SK-N-MC (cell line): Measurements from ENCODE around the gene TMEM190.
"Not testable (repeated sequence)": the region's sequence is repeated elsewhere in the genome, so short reads cannot be mapped to it uniquely, and the experiment has no call there.

Source experiments
- DNase-seq: peaks from one replicate; pipeline ENCODE4 v3.0.0-alpha.2; 2011; ENCODE audit warnings: low read depth, low spot score
- H3K27ac ChIP-seq: fragments of 200-600 bp; sonication (generic); 2 replicates; pipeline ENCODE4 v1.5.1; 2016; ENCODE audit warnings: mixed run types
- H3K36me3 ChIP-seq: fragments of 200-600 bp; sonication (generic); 2 replicates; pipeline ENCODE4 v1.6.1; 2017; ENCODE audit warnings: antibody characterized with exemption, low read length, mixed read lengths; ENCODE audit not compliant: insufficient read depth
- H3K4me3 ChIP-seq: fragments of 200-600 bp; sonication (generic); 2 replicates; pipeline ENCODE4 v1.5.1; 2016
- H3K9ac ChIP-seq: fragments of 200-600 bp; sonication (generic); 2 replicates; pipeline ENCODE4 v1.8.0; 2017; ENCODE audit warnings: mixed run types, mixed read lengths; ENCODE audit not compliant: insufficient read length
- H3K9me3 ChIP-seq: fragments of 200-600 bp; sonication (generic); 2 replicates; pipeline ENCODE4 v1.6.1; 2017; ENCODE audit warnings: low read depth, mild to moderate bottlenecking, antibody characterized with exemption, low read length, moderate library complexity, mixed read lengths
- EZH2 ChIP-seq: fragments of 200-600 bp; sonication (generic); IDR thresholded peaks from one replicate; pipeline ENCODE4 v1.6.1; 2017; ENCODE audit warnings: antibody characterized with exemption
- FOXP2 ChIP-seq: optimal IDR thresholded peaks from 2 replicates; pipeline ENCODE3; 2011; ENCODE audit warnings: mild to moderate bottlenecking, moderate library complexity; ENCODE audit not compliant: insufficient read depth; ENCODE audit errors: extremely low read length, control extremely low read depth
- POLR2AphosphoS5 ChIP-seq: IDR thresholded peaks from 2 replicates; pipeline ENCODE4 v1.6.1; 2012; ENCODE audit warnings: mild to moderate bottlenecking, low read depth, low read length, borderline replicate concordance

TMEM190 gene

DNA sequence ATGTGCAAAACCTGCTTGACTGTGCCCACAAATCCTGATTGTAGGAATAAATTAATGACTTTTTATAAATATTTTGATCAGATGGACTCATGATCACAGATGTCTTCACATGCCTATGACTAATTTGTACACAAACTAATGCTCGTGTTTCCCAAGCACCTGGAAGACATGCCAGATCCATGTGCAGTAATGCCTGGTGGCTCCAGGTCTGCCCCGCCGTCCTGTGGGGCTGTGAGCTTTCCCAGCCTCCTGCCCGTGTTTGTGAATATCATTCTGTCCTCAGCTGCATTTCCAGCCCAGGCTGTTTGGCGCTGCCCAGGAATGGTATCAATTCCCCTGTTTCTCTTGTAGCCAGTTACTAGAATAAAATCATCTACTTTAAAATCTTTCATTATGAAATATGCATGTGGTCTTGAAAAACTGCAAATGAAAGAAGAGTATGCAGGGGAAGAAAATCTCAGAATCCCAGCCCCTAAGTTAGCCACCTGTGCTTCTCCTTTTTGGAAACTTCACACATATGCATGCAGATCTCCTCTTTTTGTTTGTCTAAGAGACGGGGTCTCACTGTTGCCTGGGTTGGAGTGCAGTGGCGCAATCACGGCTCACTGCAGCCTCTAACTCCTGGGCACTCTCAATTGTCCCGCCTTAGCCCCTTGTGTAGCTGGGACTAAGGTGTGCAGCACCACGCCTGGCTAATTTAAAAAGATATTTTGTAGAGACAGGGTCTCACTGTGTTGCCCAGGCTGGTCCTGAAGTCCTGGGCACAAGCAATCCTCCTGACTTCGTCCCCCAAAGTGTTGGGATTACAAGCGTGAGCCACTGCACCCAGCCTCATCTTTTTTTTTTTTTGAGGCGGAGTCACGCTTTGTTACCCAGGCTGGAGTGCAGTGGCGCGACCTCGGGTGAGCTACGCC is 15.3 kb downstream of the TMEM190 start:
- TF ChIP-seq POLR2AphosphoS5 (no peak), FOXP2 (no peak), EZH2 (no peak)

GRCh38 chr19:55392820-55393761 is 16.5 kb downstream of the TMEM190 start:
- Histone ChIP-seq H3K9ac (no peak overlapping the region), H3K4me3 (no peak overlapping the region), H3K9me3 (no peaks in the 10 kb centered on the region), H3K27ac (no peak overlapping the region), H3K36me3 (peaks cover 24% of the 10 kb centered on the region)
- no peak for DNase-seq
- TF ChIP-seq FOXP2 (no peak), POLR2AphosphoS5 (no peak), EZH2 (no peak)

More for the DNA sequence above, 15.3 kb downstream of the TMEM190 start:
- Histone ChIP-seq H3K4me3 (no peak overlapping the region), H3K9me3 (no peaks in the 10 kb centered on the region), H3K36me3 (peaks cover 35% of the 10 kb centered on the region), H3K27ac (peak overlapping the region; percentile 48), H3K9ac (no peak overlapping the region)
- DNase-seq = no peak

GRCh38 chr19:55398200-55398925 is 21.7 kb downstream of the TMEM190 start:
- Histone ChIP-seq H3K4me3 (no peak overlapping the region), H3K36me3 (peaks cover 28% of the 10 kb centered on the region), H3K9ac (no peak overlapping the region), H3K27ac (0 out of 2 replicates have a peak overlapping the region, but pooled peaks have one; percentile 46), H3K9me3 (no peaks in the 10 kb centered on the region)
- no peak for DNase-seq
- TF ChIP-seq POLR2AphosphoS5 = no peak
- no peak for TF ChIP-seq EZH2
- no peak for TF ChIP-seq FOXP2

- no peak for TF ChIP-seq EZH2
- TF ChIP-seq FOXP2 = no peak
- no peak; the same call in 1 of the 2 replicates for TF ChIP-seq POLR2AphosphoS5
- no peak overlapping the region for H3K4me3 ChIP-seq
- peaks cover 44% of the 10 kb centered on the region for H3K36me3 ChIP-seq
- no peak for DNase-seq
- H3K27ac ChIP-seq = peak overlapping the region; percentile 83
- H3K9ac ChIP-seq = no peak overlapping the region
- H3K9me3 ChIP-seq = no peaks in the 10 kb centered on the region
Observed at GRCh38 chr19:55400281-55401087, 23.9 kb downstream of the TMEM190 start.

DNA sequence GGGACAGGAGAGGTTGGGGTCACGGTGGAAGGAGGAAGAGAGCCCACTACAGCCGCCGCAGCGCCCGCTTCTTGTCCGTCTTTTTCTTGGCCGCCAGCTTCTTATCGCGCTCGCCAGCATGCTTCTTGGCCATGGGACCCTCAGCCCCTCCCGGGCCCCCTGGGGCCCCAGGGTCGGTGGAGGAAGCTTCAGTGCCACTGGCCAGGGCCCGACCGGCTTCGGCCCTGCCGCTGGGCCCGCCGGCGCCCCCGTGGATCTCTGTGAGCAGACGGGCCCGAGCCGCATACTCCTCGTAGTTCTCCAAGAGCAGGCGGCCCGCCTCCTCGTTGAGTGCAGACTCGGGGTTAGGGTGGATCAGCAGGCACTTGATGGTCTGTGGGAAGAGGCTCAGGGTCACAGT is 24.8 kb downstream of the TMEM190 start:
- H3K4me3 ChIP-seq, H3K9ac ChIP-seq, H3K9me3 ChIP-seq, DNase-seq, H3K27ac ChIP-seq: not testable (repeated sequence)
- H3K36me3 ChIP-seq = peaks cover 53% of the 10 kb centered on the region

DNA sequence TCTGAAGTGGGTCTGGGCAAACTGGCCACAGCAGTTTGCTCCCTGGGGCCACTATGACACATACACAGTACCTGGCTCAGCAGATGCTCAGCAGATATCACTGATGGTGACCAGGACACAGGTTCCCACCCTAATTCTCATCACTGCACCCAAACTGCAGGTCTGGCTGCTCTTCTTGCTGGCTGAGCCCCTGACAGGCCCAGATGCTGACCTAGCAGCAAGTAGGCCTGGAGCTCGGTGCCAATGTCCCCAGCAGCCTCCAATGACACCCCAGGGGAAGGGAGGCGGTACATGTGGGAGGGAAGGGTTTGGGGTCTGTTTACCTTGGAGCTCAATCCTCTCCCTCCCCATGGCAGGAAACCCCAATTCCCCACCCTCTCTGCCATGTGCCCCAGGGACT is 25.9 kb downstream of the TMEM190 start:
- no peak for DNase-seq
- Histone ChIP-seq H3K9ac (no peak overlapping the region), H3K36me3 (peaks cover 58% of the 10 kb centered on the region), H3K4me3 (no peak overlapping the region), H3K27ac (peak overlapping the region; percentile 68; the same call in 1 of the 2 replicates), H3K9me3 (no peaks in the 10 kb centered on the region)
- TF ChIP-seq FOXP2 (no peak), POLR2AphosphoS5 (no peak), EZH2 (no peak)

DNA sequence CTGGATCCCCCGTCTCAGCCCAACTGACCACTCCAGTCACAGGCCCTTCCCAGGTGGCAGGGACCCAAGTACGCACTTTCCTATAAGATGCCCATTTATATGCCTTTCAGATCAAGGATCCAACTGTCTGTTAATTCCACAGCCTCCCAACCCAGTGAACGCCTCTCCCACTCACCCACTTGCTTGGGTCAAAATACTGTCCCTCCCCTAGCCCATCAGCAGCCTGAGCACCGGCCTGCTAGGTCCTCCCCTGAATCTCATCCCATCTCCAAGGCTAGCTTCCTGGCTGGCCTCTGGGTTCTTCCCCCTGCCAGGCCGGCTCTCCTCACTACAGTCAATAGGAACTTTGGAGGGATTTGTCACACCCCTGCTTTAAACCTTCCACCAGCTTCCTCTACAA is 29.0 kb downstream of the TMEM190 start:
- Histone ChIP-seq H3K4me3 (peak overlapping the region; percentile 97), H3K9me3 (no peaks in the 10 kb centered on the region), H3K9ac (peak overlapping the region; percentile 99), H3K27ac (no peak overlapping the region), H3K36me3 (peaks cover 54% of the 10 kb centered on the region)
- no peak for DNase-seq
- TF ChIP-seq EZH2 (no peak), POLR2AphosphoS5 (peak; percentile 35; the same call in 1 of the 2 replicates)
